ENCODE data around the gene KLK2.

Gene KLK2

GRCh38 chr19:50851620-50852019 is 21.6 kb upstream of the KLK2 start:
- DNase-seq: no peak

- DNase-seq: no peak
Observed at GRCh38 chr19:50854636-50855410, 18.4 kb upstream of the KLK2 start, which contains the start of gene KLK3. KLK3 (plus strand) TSS chr19:50854915; CDS start chr19:50854956, 41 bp downstream.

GRCh38 chr19:50857366-50857765 is 15.9 kb upstream of the KLK2 start:
- no peak for DNase-seq

- no peak for DNase-seq
Observed at GRCh38 chr19:50858886-50859285, 14.4 kb upstream of the KLK2 start.

- DNase-seq: no peak
Observed at GRCh38 chr19:50859849-50860248, 13.4 kb upstream of the KLK2 start.

GRCh38 chr19:50861010-50861409 is 12.2 kb upstream of the KLK2 start:
- no peak for DNase-seq

GRCh38 chr19:50861496-50862286 is 11.5 kb upstream of the KLK2 start:
- DNase-seq: no peak

GRCh38 chr19:50869479-50869878 is 3.8 kb upstream of the KLK2 start:
- DNase-seq: no peak

- peak; percentile 58 for DNase-seq
Observed at GRCh38 chr19:50870417-50871089, 2.7 kb upstream of the KLK2 start.

GRCh38 chr19:50874211-50874610 is 972 bp downstream of the KLK2 start:
- DNase-seq: no peak

- no peak for DNase-seq
Observed at GRCh38 chr19:50875795-50876422, 2.7 kb downstream of the KLK2 start.

GRCh38 chr19:50876456-50876855 is 3.2 kb downstream of the KLK2 start:
- DNase-seq: no peak

GRCh38 chr19:50877338-50877737 is 4.1 kb downstream of the KLK2 start:
- DNase-seq: no peak

- no peak for DNase-seq
Observed at GRCh38 chr19:50878851-50879250, 5.6 kb downstream of the KLK2 start.

- no peak for DNase-seq
Observed at GRCh38 chr19:50880241-50880640, 7.0 kb downstream of the KLK2 start.

GRCh38 chr19:50882188-50882587 is 8.9 kb downstream of the KLK2 start:
- DNase-seq: no peak

- DNase-seq: no peak
Observed at GRCh38 chr19:50889638-50890037, 16.4 kb downstream of the KLK2 start.

- no peak for DNase-seq
Observed at GRCh38 chr19:50890422-50891252, 17.4 kb downstream of the KLK2 start.

GRCh38 chr19:50891253-50891625 is 18.0 kb downstream of the KLK2 start:
- DNase-seq: no peak

GRCh38 chr19:50893047-50893736 is 20.0 kb downstream of the KLK2 start:
- no peak for DNase-seq
